ENCODE data around the gene KLK12.

- no peak for TF ChIP-seq YY1 (IDR thresholded peaks at IDR 0.05; ENCODE audit: insufficient read depth, insufficient read length)
- TF ChIP-seq SUZ12 (IDR thresholded peaks at IDR 0.05; ENCODE audit: extremely low read depth, insufficient read depth, insufficient read length), result no peak
- no peak for TF ChIP-seq ZNF274 (IDR thresholded peaks at IDR 0.05; ENCODE audit: low read depth, low read length)
Measured at GRCh38 chr19:51002089-51002532, 32.7 kb downstream of the KLK12 start.

Data from NT2/D1 (cell line).